Immature natural killer cell (primary cell): ENCODE results near the gene UBE3C. TPM values are rescaled to one million over a fixed set of nuclear protein-coding genes. Genes with fewer than 3 reads are reported as not detected.

ENCODE experiments used
- DNase-seq, 3 donors: peaks; one replicate each; pipeline ENCODE4 v3.0.0; 2022; ENCODE audit warnings: mixed read lengths in 1 of 3
- H3K27ac Mint-ChIP-seq, 6 donors: one replicate each; pipeline ENCODE4 v1.8.0; 2020; ENCODE audit warnings: mixed read lengths in 6 of 6, mild to moderate bottlenecking in 5 of 6, inconsistent platforms in 4 of 6, moderate library complexity in 3 of 6
- H3K27me3 Mint-ChIP-seq, 3 donors: one replicate each; pipeline ENCODE4 v1.8.0; 2020 to 2021; ENCODE audit warnings: low read depth in 3 of 3, mild to moderate bottlenecking in 3 of 3, mixed read lengths in 3 of 3, moderate library complexity in 3 of 3, inconsistent platforms in 1 of 3
- H3K36me3 Mint-ChIP-seq, 3 donors: one replicate each; pipeline ENCODE4 v1.8.0; 2020; ENCODE audit warnings: mixed read lengths in 3 of 3, inconsistent platforms in 2 of 3, mild to moderate bottlenecking in 2 of 3
- H3K4me1 Mint-ChIP-seq, 2 donors: one replicate each; pipeline ENCODE4 v1.8.0; 2020; ENCODE audit warnings: inconsistent platforms in 2 of 2, mild to moderate bottlenecking in 2 of 2, mixed read lengths in 2 of 2, moderate library complexity in 1 of 2
- H3K4me3 Mint-ChIP-seq, 5 donors: one replicate each; pipeline ENCODE4 v1.8.0; 2020; ENCODE audit warnings: mild to moderate bottlenecking in 5 of 5, mixed read lengths in 5 of 5, inconsistent platforms in 3 of 5, moderate library complexity in 3 of 5
- H3K9me3 Mint-ChIP-seq, 6 donors: one replicate each; pipeline ENCODE4 v1.8.0; 2020; ENCODE audit warnings: mild to moderate bottlenecking in 6 of 6, mixed read lengths in 6 of 6, inconsistent platforms in 4 of 6, moderate library complexity in 3 of 6
- polyA plus RNA-seq, 3 donors: library from polyadenylated mRNA; unstranded; fragments of 300-500 nt; fragmentation: Illumina TruSeq; gene quantifications; one replicate each; pipeline ENCODE4 v1.2.3, GENCODE V29; 2021

Gene UBE3C
- polyA plus RNA-seq, 3 donors from 2014 or later, result 17.3 to 25.6 (median 17.4) TPM

- H3K4me1 Mint-ChIP-seq, result peaks cover under 1 to 5% of the 10 kb centered on the region in 2 donors
- peaks cover 2 to 3% (median 3%) of the 10 kb centered on the region in 3 donors for H3K27me3 Mint-ChIP-seq
- DNase-seq, result no peak
- H3K9me3 Mint-ChIP-seq, result no peaks in the 10 kb centered on the region
- H3K36me3 Mint-ChIP-seq, result no peaks in the 10 kb centered on the region
- no peak overlapping the region for H3K4me3 Mint-ChIP-seq
- no peak overlapping the region for H3K27ac Mint-ChIP-seq
Observed at GRCh38 chr7:157312941-157313340, 174.2 kb downstream of the UBE3C start.

- Mint-ChIP-seq H3K9me3 (no peaks in the 10 kb centered on the region), H3K27me3 (peaks cover 3% of the 10 kb centered on the region in 3 donors), H3K4me3 (no peak overlapping the region), H3K36me3 (no peaks in the 10 kb centered on the region), H3K27ac (no peak overlapping the region), H3K4me1 (peaks cover 0 to 3% of the 10 kb centered on the region in 2 donors)
- no peak for DNase-seq
Observed at GRCh38 chr7:157313645-157314044, 174.9 kb downstream of the UBE3C start.

GRCh38 chr7:157318015-157318706, 179.4 kb downstream of the UBE3C start:
- peaks cover 2 to 3% (median 2%) of the 10 kb centered on the region in 3 donors for H3K27me3 Mint-ChIP-seq
- H3K36me3 Mint-ChIP-seq, result no peaks in the 10 kb centered on the region
- peaks cover 0 to 2% of the 10 kb centered on the region in 2 donors for H3K4me1 Mint-ChIP-seq
- no peaks in the 10 kb centered on the region for H3K9me3 Mint-ChIP-seq
- DNase-seq, result no peak
- no peak overlapping the region for H3K4me3 Mint-ChIP-seq
- H3K27ac Mint-ChIP-seq, result no peak overlapping the region

Other genes starting within 250 kb of the UBE3C start
- 10 to 100 TPM; 20.2 to 34.3 (median 23.3) TPM for gene LMBR1, start 245.7 kb upstream of the UBE3C start, polyA plus RNA-seq
- 1 to 10 TPM in 2 of 3 donors, under 1 TPM in 1; 0.36 to 7.2 (median 3.0) TPM for gene NOM1, start 189.2 kb upstream of the UBE3C start, polyA plus RNA-seq
- gene MNX1, start 128.3 kb upstream of the UBE3C start, polyA plus RNA-seq, result not detected
- gene DNAJB6, start 198.1 kb downstream of the UBE3C start, polyA plus RNA-seq, result 100 to 1,000 TPM; 184 to 205 (median 185) TPM